ENCODE results near the gene ARGLU1.

ARGLU1 gene

DNA sequence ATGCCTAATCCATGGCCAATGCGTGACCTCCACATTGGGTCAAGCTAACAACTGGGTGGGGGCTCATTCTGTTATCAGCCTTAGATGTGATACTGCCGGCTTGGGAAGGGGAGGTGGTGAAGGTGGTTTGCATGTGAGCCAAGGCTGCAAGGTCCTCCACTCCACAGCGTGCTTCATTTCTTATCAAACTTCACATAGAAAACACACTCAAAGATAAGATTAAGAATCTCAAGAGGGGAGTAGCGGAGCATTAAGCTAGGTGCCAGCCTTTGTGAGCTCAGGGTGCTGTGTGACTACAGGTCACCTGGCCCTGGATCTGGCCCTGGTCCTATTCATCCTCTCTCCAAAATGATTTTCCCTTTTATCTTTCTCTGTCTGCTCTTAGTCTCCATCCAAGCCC lies 13.3 kb upstream of the ARGLU1 start:
- DNase-seq: no peak

DNA sequence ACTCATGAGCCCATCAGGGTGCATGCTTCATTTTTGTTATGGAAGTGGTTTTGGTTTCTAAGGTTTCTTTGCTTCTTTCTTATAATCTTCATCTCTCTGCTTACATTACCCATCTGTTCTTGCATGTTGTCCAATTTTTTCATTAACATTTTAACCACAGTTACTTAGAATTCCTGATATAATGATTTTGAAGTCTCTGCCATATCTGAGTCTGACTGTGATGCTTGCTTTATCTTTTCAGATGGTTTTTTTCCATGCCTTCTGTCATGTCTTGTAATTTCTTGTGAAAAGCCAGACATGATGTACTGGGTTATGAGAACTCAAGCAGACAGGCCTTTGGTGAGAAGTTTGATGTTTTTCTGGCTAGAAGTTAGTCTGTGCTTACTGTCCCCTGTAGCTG lies 8.0 kb upstream of the ARGLU1 start:
- DNase-seq: no peak

DNA sequence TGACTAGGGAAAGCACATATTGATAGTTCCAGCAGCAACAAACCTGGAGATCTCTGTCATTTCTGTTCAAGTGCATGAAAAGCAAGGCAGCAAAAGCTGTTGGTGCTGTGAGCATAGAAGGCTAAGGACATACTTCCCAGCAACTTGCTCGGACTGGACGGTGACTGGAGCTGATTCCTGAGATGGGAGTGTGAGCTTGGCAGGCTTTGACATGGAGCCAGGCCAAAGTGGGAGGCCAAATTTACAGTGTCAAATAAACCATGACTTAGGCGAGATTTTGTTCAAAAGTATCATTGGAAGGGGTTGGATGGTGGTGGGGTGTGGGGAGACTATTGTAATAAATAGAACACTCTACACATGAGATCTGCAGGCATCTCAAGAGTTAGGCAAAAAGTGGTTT lies 5.9 kb upstream of the ARGLU1 start:
- DNase-seq: no peak

DNA sequence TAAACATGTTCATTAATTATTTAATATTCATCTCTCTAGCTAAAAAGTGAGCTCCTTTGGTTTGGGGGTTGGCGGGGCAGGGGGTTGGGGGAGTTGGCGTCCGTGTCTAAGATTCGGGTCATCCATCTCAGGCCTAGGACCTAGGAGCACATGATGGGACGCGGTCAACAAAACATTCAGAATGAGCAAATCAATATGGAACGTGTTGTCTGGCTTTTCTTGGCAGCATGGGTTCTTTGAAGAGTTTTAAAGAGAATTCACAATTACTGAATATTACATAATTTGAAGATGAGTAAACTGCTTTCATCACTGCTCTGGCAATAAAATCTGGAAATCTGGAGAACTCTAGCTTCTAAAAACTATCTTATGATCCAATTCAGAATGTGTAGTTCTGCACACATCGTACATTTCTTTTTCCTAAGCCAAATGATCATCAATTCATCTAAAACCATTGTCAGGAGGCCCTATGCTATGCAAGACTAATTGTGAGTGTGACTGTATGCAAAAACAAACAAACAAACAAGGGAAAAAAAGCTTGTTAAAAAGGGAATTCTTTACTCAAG lies 5.4 kb upstream of the ARGLU1 start:
- DNase-seq: no peak

DNA sequence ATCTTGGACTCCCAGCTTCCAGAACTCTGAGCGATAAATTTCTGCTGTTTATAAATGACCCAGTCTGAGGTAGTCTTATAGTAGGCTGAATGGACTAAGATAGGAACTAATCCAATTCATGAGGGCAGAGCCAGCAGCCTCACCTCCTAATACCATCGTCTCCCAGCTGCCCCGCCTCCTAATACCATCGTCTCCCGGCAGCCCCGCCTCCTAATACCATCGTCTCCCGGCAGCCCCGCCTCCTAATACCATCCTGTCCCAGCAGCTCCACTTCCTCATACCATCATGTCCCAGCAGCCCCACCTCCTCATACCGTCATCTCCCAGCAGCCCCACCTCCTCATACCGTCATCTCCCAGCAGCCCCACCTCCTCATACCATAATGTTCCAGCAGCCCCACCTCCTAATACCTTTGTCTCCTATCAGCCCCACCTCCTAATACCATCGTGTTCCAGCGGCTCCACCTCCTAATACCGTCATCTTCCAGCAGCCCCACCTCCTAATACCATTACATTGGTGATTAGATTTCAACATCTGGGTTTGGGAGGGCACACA lies 2.4 kb upstream of the ARGLU1 start:
- DNase-seq: no peak

DNA sequence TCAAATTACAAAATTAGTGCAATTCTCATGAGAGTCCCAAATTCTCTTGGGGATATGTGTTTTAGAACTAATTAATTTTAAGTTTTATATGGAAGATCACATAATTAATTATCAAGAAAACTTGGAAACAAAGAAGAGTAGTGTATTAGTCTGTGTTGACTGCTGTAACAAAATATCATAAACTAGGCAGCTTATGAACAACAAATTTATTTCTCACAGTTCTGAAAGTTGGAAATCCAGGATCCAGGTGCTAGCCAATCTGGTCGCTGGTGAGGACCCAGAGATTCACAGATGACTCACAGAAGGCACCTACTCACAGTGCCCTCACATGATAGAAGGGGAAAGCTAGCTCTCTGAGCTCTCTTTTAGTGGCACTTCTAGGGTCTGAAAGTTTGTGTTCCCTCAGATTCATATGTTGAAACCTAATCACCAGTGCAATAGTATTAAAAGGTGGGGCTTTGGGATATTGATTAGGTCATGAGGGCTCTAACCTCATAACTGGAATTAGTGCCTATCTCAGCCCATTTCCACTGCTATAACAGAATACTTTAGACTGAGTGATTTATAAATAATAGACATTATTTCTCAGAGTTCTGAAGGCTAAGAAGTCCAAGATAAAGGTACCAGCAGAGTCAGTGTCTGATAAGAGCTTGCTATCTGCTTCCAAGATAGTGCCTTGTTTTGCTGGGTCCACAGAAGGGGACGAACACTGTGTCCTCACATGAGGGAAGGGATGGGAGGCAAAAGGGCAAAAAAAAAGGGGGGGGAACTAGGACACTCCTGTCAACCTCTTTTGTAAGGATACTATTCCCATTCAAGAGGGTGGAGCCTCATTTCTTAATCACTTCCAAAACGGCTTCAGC lies 1.5 kb upstream of the ARGLU1 start:
- no peak for DNase-seq

DNA sequence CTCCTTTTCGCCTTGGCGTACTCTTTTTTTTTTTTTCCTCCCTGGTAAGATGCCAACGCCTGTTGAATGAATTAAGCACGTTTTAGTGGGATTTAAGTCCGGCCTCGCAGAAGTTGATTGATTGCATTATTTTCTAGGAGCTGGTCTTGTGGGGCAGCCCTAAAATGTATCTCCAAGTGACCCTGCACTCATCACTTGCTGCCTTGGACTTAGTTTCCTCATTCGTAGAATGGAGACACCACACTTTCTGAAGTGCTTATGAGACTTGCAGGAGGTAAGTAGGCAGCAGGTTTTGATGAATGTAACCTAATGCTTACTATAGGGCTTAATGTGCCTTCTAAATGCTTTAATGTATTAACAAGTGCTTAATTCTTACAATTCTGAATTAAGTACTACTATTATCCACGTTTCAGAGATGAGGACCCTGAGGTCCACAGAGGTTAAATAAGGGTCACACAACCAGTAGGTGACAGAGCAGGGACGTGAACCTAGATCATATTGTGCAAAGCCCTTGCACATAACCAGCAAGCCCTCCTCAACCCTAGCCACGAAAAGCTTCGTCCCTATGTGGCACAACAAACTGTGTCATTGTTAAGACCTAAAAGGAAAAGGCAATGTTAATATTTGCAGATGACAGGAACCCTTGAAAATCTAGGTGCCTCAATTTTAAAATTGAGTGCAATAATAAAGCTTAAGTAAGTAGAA lies 514 bp upstream of the ARGLU1 start:
- no peak for DNase-seq

DNA sequence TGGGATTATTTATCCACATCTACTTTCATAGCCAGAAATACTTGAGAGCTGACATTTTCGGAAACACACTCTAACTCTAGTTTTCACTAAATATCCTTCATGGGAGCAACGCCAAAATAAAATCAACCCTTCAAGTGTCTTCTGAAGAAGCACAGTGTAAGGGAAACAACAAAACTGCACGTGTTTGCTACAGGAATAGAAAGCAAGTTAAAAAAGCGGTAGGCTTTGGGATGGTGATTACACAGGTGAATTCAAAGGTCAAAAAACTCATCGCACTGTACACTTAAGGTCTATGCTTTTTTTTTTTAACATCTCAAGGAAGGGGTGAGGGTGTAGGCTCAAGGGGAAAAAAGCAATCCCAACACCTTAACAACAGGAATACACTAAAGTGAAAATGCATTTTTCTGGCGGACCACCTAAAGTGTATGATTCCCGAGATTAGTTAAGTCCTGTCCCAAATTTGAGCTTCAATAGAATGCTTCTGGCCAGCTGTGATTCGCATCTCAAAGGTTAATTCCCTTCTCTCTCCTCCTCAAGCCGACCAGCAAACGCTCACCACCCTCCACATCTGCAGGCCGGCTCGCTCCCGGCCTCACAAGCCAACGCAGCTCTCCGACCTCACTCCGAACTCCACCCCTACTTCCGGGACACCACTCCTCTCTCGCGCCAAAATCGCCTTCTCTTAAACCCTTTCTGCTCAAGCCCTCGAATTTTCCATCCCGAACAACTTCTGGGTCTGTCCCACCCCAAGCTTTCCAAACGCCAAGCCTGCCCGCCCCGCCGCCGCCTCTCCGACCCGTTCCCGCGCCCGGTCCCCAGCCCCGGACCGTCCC lies 1.1 kb downstream of the ARGLU1 start:
- peak; percentile 24 for DNase-seq

DNA sequence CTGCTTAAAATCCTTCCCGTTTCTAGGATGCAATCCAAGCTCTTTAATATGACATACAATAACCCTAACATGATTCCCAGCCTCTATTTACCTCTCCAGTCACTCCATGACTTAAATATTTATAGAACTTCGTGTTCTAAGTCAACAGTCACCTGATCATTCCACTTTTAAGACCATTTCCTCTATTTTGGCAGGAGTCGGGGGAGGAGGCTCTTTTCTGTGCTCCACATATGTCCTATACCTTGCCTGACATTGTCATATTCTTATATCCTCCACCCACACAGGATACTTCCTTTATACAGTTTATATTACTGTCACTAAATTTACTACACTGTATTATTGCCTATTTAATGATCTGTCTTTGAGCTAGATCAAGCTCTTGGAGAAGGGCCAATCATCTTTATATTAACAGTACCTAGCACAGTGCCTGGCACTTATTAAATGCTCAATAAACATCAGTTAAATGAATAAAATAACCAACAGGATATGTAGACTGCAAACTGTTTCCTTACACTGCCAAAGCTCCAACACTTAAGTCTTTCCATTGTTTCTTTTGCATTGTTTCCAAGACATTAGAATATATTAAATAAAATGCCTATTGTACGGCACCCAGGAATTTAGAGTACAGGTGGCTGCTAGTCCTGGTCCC lies 2.7 kb downstream of the ARGLU1 start:
- DNase-seq: no peak

DNA sequence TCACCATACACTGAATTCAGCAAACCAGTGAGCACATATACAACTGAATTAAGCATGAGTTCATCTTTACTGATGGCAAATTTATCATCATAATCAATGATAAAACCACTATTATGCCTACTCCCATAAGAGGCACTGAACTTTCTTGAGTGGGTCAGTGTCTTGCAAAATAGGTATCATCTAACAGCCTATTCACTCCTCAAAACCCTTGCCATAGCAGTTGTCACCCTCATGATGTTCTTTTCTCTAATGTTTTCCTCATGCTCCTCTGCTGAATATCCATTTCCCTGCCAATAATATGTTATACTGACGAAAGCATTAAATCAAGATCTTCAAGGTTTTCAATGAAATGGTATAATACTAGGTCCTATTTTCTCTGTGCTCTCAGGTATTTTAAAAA lies 5.6 kb downstream of the ARGLU1 start:
- DNase-seq: no peak

DNA sequence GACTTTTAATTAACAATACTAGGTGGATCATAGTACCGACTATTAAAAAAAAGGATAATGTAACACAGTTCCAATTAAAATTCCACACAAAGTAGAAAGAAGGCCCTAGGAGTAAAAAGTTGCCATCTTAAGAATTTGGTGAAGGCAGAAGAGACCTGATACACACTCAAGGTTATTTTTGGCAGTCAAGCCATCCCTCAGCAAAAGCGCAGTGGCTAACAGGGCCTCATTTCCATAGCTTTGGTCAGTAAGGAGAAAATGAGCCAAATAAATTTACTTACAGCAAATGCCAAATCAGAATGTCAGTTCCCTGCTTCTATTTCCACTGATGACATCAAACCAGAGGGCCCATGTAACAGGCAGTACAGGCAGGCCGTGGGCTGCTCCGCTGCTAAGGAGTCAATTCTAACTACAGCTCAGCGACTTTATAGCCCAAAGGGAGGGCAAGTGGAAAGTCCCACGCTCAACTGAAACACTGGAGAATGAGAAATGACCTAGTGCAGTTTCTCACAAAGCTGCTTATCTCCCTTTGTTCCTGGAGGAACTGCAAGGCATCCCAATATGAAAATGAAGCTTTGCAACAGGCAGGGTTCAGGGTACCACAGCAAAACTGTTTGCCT lies 6.3 kb downstream of the ARGLU1 start:
- no peak for DNase-seq

DNA sequence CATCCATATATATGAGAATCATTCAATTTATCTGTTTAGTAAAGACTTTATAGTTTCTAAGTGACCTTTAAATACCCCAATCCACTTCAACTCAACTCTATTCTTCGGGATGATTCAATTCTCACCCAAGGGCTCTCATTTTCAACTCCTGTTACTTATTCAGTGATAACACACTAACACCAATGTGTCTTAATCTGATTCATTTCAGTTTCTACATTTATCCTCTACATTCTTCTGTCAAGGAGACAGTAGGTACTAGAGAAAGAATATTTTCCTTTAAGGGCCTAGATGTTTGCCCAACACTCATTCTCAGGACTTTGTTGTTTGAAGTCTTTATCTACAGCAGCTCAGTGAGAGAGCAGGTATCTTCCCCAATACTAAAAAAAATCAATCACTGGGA lies 7.1 kb downstream of the ARGLU1 start:
- DNase-seq: no peak

DNA sequence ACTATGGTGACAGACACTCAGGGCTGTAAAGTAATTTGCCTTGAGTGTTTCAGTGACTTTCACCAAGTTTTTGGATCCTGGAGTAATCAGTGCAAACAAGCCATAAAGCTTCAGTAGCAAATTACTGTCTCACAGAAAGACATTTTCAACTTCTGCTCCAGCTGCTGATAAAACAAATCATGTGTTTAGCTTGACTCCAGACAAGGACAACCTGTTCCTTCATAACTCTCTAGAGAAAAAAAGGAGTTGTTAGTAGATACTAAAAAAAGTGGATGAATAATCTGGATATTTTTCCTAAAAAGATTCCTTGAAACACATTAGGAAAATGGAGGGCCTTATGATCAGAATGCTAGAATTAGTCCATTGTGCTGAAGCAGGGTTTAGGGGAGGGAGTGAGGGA lies 9.4 kb downstream of the ARGLU1 start:
- DNase-seq: no peak

DNA sequence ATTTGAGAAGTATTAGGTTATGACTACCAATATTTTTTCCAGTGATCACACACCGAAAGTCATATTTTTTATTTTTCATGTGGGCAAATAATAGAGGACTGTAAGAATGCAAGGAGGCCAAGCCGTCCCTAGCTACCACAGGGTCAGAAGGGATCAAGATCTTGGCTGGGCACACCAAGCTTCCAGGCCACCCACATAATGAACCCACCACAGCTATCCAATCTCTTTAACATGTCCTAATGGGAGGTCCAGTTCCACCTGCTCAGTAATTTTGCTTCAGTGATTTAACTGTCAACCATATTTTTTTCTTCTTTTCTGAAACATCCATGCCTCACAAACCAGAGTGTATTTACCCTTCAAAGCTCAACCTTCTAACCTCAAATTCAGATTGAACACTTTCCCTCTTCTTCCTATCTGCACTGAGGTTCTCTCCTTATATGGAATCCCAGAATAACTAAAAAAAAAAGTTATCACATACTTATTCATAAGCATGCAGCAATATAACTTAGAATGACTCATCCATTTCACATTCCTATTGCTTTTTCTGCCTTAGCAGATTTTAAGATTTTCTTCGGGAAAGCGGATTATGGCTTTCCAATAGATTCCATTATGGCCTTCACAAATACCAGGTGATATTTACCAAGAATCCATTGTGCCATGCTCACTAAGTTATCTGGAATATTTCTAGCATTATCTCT lies 12.2 kb downstream of the ARGLU1 start:
- DNase-seq: no peak

DNA sequence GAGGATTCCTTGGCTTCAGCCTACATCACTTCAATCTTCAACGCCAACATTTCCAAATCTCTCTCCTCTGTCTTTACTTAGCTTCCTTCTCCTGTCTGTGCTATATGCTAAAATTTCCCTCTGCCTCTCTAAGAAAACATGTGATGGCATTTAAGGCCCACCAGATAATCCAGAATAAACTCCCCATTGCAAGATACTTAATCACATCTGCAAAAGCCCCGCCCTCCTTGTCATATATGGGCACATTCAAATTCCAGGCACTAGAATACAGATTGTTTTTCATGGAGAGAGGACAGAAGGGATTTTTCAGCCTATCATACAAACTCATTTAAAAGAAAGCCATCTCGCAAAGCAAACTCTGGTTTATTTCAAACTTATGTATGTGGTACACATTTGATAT lies 16.2 kb downstream of the ARGLU1 start:
- DNase-seq: no peak

DNA sequence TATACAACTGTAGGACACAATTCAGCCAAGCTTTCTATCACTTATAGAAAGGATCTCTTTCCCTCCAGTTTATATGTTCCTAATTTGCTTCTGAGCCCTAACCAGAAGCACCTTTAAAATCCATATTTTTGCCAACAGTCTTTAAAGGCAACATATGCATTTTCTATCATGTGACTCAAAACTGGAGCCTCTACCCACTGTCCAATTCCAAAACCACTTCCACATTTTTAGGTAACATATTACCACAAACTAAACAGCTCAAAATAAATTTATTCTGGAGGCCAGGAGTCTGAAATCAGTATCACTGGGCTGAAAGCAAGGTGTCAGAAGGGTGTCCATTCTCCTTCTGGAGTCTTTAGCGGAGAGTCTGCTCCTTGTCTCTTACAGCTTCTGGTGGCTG lies 16.6 kb downstream of the ARGLU1 start:
- DNase-seq: no peak

DNA sequence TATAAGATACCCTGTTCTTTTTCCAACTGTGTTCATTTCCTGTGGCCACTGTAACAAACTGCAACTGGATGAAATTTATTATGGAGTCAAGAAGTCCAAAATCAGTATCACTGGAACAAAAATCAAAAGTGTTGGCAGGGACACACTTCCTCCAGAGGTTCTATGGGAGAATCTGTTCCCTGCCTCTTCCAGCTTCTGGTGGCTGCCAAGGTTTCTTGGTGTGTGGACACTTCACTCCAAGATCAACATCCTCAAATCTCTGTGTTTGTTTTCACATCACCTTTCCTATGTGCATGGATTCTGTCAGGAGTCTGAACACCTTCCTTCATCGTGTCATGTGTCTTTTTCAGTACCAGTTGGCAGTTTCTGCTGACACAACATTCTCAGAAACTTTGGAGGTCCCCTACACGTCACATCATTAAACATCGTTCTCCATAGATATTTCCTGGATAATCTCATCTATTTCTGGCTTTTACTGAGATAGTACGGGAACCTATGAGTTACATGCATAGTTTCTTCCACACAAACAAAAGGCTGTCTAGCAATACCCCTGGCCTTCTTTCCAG lies 17.3 kb downstream of the ARGLU1 start:
- DNase-seq: no peak

DNA sequence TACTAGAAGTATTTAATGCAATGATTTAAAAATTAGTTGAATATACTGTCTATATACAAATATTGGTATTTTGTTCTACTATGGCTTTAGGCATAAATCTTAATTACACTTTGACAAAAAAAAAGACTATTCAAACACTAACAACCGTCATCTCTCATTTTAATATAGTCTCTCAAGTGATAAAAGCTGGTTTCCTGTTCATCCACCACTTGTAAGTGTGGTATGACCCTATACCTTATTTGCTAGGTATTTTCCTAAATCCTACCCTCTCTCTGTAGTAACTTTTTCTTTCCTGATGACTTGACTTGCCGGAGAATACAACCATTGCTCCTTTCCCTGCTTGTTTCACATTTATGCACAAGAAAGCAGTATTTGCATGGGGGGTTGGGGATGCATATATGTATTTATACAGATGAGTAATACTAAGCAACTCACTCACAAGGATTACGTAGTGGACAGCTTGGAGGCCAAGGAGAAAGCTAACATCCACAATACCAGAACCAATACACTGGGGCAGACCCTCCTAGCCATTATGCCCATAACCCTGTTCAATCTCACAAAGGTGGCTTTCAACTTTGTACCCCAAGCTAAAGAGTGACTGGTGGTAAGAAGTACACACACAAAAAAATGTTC lies 19.8 kb downstream of the ARGLU1 start:
- DNase-seq: no peak

DNA sequence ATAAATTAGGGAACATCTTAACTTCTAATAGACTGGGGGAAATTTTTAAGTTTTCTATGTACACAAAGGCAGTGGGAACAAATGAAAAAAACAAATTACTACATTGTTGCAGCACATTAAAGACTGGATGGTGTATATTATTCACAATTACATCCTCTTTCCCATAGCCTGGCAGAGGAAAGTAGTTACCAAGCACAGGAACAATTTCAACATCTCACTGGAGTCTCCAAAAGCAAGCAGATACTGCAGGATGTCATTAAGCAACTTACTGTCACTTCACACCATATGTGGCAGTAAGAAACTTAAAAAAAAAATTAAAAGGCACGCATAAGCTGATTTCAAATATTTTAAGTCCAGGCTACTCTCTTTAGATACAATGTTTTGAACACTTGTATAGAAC lies 26.1 kb downstream of the ARGLU1 start:
- no peak for DNase-seq

DNA sequence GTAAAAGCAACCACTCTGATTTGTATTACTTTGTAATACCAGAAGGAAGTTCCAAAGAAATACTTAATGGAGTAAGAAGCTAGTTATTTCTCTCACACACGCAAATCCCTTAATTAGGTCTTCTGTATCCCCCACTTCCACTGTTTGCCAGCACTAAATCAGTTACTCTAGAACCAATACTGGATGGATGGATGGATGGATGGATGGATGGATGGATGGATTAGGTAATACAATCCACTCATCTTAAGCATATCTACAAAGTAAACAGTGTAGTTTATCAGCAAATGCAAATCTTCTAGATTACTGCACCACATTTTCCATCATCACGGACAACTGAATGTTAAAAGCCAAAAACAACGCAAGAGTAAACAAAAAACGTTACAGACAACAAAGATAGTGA lies 27.3 kb downstream of the ARGLU1 start:
- DNase-seq: no peak

All from midbrain (tissue), 1 donor.